Ishikawa (cell line): Measurements from ENCODE around the gene ARL4D.

ENCODE experiments used
- CEBPB ChIP-seq: IDR thresholded peaks from 2 replicates; pipeline ENCODE4 v1.6.1; 2012
- CREB1 ChIP-seq: IDR thresholded peaks from 2 replicates; pipeline ENCODE4 v1.6.1; 2012; ENCODE audit warnings: low read depth
- EGR1 ChIP-seq: IDR thresholded peaks from 2 replicates; pipeline ENCODE4 v1.6.1; 2012
- EP300 ChIP-seq: IDR thresholded peaks from 2 replicates; pipeline ENCODE4 v1.6.1; 2012; ENCODE audit warnings: borderline replicate concordance
- NFIC ChIP-seq: IDR thresholded peaks from 2 replicates; pipeline ENCODE4 v1.6.1; 2012
- RAD21 ChIP-seq: IDR thresholded peaks from 2 replicates; pipeline ENCODE4 v1.6.1; 2012; ENCODE audit warnings: low read depth
- REST ChIP-seq: IDR thresholded peaks from 2 replicates; pipeline ENCODE4 v1.6.1; 2012; ENCODE audit warnings: low read depth, mild to moderate bottlenecking
- YY1 ChIP-seq: IDR thresholded peaks from 2 replicates; pipeline ENCODE4 v1.6.1; 2012; ENCODE audit warnings: low read depth
- TF ChIP-seq, protein P1 (sequence below): IDR thresholded peaks from 2 replicates; pipeline ENCODE4 v1.6.1; 2012

DNA sequence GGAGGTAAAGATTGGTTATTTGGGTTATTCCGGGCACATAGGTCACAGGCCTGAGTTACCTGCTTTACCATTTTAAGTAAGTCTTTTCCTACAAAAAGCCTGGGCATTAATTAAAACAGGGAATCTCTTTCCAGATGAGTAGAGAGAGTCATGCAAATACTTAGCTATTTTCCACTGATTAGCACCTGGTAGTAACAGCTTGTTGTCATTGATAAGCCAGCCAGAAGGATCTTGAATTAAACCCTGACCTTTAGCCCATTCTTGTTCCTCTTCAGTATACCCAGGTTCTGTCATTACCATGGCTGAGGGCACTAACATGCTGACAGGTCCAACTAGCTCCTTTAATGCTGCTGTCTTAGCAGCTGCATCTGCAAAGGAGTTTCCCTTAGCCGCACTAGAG lies 44.4 kb upstream of the ARL4D start:
- no peak for TF ChIP-seq CEBPB
- TF ChIP-seq YY1 = no peak
- no peak for TF ChIP-seq EP300
- TF ChIP-seq, protein P1, sequence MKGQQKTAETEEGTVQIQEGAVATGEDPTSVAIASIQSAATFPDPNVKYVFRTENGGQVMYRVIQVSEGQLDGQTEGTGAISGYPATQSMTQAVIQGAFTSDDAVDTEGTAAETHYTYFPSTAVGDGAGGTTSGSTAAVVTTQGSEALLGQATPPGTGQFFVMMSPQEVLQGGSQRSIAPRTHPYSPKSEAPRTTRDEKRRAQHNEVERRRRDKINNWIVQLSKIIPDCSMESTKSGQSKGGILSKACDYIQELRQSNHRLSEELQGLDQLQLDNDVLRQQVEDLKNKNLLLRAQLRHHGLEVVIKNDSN = no peak
- TF ChIP-seq RAD21 = no peak
- no peak for TF ChIP-seq CREB1
- no peak for TF ChIP-seq REST
- TF ChIP-seq EGR1 = no peak
- no peak for TF ChIP-seq NFIC
